GM21528 (cell line): ENCODE results near the gene CYB5R3.
A peak's percentile ranks its signal among the peaks of the same experiment; 100 is the strongest.

Experiments
- ATAC-seq: cut with Tn5 transposase; IDR thresholded peaks from one replicate; pipeline ENCODE4 v1.9.1; 2021; ENCODE audit warnings: mild to moderate bottlenecking, moderate library complexity; ENCODE audit not compliant: unreplicated experiment, low FRiP score

The CYB5R3 gene

GRCh38 chr22:42649246-42650099 is at the start of gene CYB5R3:
CYB5R3 (minus strand) TSS chr22:42649392; CDS start chr22:42649315, 77 bp downstream.
- ATAC-seq: peak; percentile 59

GRCh38 chr22:42697542-42698013 is 48.4 kb upstream of the CYB5R3 start:
- ATAC-seq: no peak

GRCh38 chr22:42696331-42696967 is 47.3 kb upstream of the CYB5R3 start:
- ATAC-seq: no peak

GRCh38 chr22:42695294-42695693 is 46.1 kb upstream of the CYB5R3 start:
- no peak for ATAC-seq

- ATAC-seq: no peak
Measured at GRCh38 chr22:42693763-42694683, 44.8 kb upstream of the CYB5R3 start.

GRCh38 chr22:42693055-42693762 is 44.0 kb upstream of the CYB5R3 start:
- ATAC-seq: no peak

- no peak for ATAC-seq
Measured at GRCh38 chr22:42692239-42693054, 43.3 kb upstream of the CYB5R3 start.

- ATAC-seq: no peak
Measured at GRCh38 chr22:42691440-42691839, 42.2 kb upstream of the CYB5R3 start.

- no peak for ATAC-seq
Measured at GRCh38 chr22:42688241-42689211, 39.3 kb upstream of the CYB5R3 start.

- no peak for ATAC-seq
Measured at GRCh38 chr22:42686756-42687491, 37.7 kb upstream of the CYB5R3 start.

- no peak for ATAC-seq
Measured at GRCh38 chr22:42685941-42686653, 36.9 kb upstream of the CYB5R3 start.

GRCh38 chr22:42684462-42685195 is 35.4 kb upstream of the CYB5R3 start:
- no peak for ATAC-seq

- ATAC-seq: no peak
Measured at GRCh38 chr22:42683578-42684283, 34.5 kb upstream of the CYB5R3 start.

GRCh38 chr22:42682113-42682851 is 33.1 kb upstream of the CYB5R3 start:
- no peak for ATAC-seq

GRCh38 chr22:42680648-42681047 is 31.5 kb upstream of the CYB5R3 start:
- ATAC-seq: no peak
